HG03439 (cell line): Measurements from ENCODE around the gene FKBP5.
"Not testable (repeated sequence)": the region's sequence is repeated elsewhere in the genome, so short reads cannot be mapped to it uniquely, and the experiment has no call there.

Source experiments
- ATAC-seq: cut with Tn5 transposase; IDR thresholded peaks from one replicate; pipeline ENCODE4 v1.9.1; 2021; ENCODE audit warnings: mild to moderate bottlenecking, moderate library complexity; ENCODE audit not compliant: unreplicated experiment

Gene FKBP5

GRCh38 chr6:35688605-35689322 is at the start of gene FKBP5:
Gene FKBP5, minus strand, starts transcription at chr6:35688915. Its CDS starts 46,091 bp downstream, at chr6:35642824.
- ATAC-seq, result peak; percentile 82

- ATAC-seq, result no peak
These were observed 48.9 kb upstream of the FKBP5 start for GRCh38 chr6:35737413-35738211.

GRCh38 chr6:35736982-35737412 is 48.3 kb upstream of the FKBP5 start, which contains the start of gene ARMC12:
Gene ARMC12, plus strand, starts transcription at chr6:35737032. Its CDS starts 77 bp downstream, at chr6:35737109.
- ATAC-seq, result no peak

GRCh38 chr6:35736253-35736894 is 47.7 kb upstream of the FKBP5 start:
- no peak for ATAC-seq

- ATAC-seq, result no peak
These were observed 46.7 kb upstream of the FKBP5 start for GRCh38 chr6:35735452-35735851.

GRCh38 chr6:35734319-35734718 is 45.6 kb upstream of the FKBP5 start:
- not testable (repeated sequence) for ATAC-seq

GRCh38 chr6:35733633-35734032 is 44.9 kb upstream of the FKBP5 start:
- ATAC-seq, result no peak

GRCh38 chr6:35731736-35732532 is 43.2 kb upstream of the FKBP5 start:
- ATAC-seq, result peak; percentile 48

GRCh38 chr6:35731414-35731735 is 42.7 kb upstream of the FKBP5 start:
- peak; percentile 41 for ATAC-seq

GRCh38 chr6:35730745-35731413 is 42.2 kb upstream of the FKBP5 start:
- ATAC-seq, result no peak

GRCh38 chr6:35729722-35730121 is 41.0 kb upstream of the FKBP5 start:
- ATAC-seq, result no peak

- ATAC-seq, result no peak
These were observed 40.3 kb upstream of the FKBP5 start for GRCh38 chr6:35728683-35729678.

GRCh38 chr6:35727935-35728682 is 39.4 kb upstream of the FKBP5 start:
- peak; percentile 51 for ATAC-seq

- ATAC-seq, result peak; percentile 8
These were observed 38.7 kb upstream of the FKBP5 start for GRCh38 chr6:35727231-35727934.

- no peak for ATAC-seq
These were observed 37.2 kb upstream of the FKBP5 start for GRCh38 chr6:35725721-35726438.

- no peak for ATAC-seq
These were observed 36.5 kb upstream of the FKBP5 start for GRCh38 chr6:35725081-35725708.

- ATAC-seq, result no peak
These were observed 35.8 kb upstream of the FKBP5 start for GRCh38 chr6:35724471-35724870.
